HEK293 (cell line): Measurements from ENCODE around the gene HACD3.

Experiments
- AEBP2 ChIP-seq: fragments of 450-650 bp; formaldehyde crosslinking; IDR thresholded peaks from 2 replicates; pipeline ENCODE4 v1.5.1; 2016; ENCODE audit warnings: missing biosample characterization, missing genetic modification characterization, borderline replicate concordance
- EGR2 ChIP-seq: fragments of 450-650 bp; formaldehyde crosslinking; IDR thresholded peaks from 2 replicates; pipeline ENCODE4 v1.5.1; 2016; ENCODE audit warnings: low read depth, missing biosample characterization, missing genetic modification characterization
- FEZF1 ChIP-seq: fragments of 450-650 bp; formaldehyde crosslinking; IDR thresholded peaks from 2 replicates; pipeline ENCODE4 v1.5.1; 2016; ENCODE audit warnings: missing biosample characterization, missing genetic modification characterization
- GLI2 ChIP-seq: fragments of 450-650 bp; formaldehyde crosslinking; IDR thresholded peaks from 2 replicates; pipeline ENCODE4; 2017; ENCODE audit warnings: missing biosample characterization, missing genetic modification characterization, low read depth, borderline replicate concordance
- GLIS1 ChIP-seq: fragments of 450-650 bp; formaldehyde crosslinking; IDR thresholded peaks from 2 replicates; pipeline ENCODE4 v1.5.1; 2016; ENCODE audit warnings: missing biosample characterization, missing genetic modification characterization
- KLF10 ChIP-seq: fragments of 450-650 bp; IDR thresholded peaks from 2 replicates; pipeline ENCODE4 v1.5.1; 2018; ENCODE audit warnings: missing biosample characterization, mild to moderate bottlenecking, missing genetic modification characterization
- KLF17 ChIP-seq: fragments of 450-650 bp; formaldehyde crosslinking; IDR thresholded peaks from 2 replicates; pipeline ENCODE4 v1.5.1; 2016; ENCODE audit warnings: missing biosample characterization, missing genetic modification characterization
- PRDM4 ChIP-seq: fragments of 450-650 bp; formaldehyde crosslinking; IDR thresholded peaks from 2 replicates; pipeline ENCODE4 v1.5.1; 2017; ENCODE audit warnings: missing biosample characterization, missing genetic modification characterization
- RBAK ChIP-seq: fragments of 450-650 bp; formaldehyde crosslinking; IDR thresholded peaks from 2 replicates; pipeline ENCODE4 v1.5.1; 2016; ENCODE audit warnings: missing biosample characterization, missing genetic modification characterization
- SETDB1 ChIP-seq: IDR thresholded peaks from one replicate; pipeline ENCODE4 v1.6.1; 2017; ENCODE audit warnings: mild to moderate bottlenecking, low read length, moderate library complexity, mixed read lengths; ENCODE audit not compliant: insufficient read length
- YY2 ChIP-seq: fragments of 450-650 bp; formaldehyde crosslinking; IDR thresholded peaks from 2 replicates; pipeline ENCODE4 v1.5.1; 2016; ENCODE audit warnings: missing biosample characterization, missing genetic modification characterization
- ZNF114 ChIP-seq: fragments of 450-650 bp; formaldehyde crosslinking; IDR thresholded peaks from 2 replicates; pipeline ENCODE4 v1.5.0; 2017; ENCODE audit warnings: missing biosample characterization, missing genetic modification characterization
- ZNF133 ChIP-seq: fragments of 450-650 bp; formaldehyde crosslinking; IDR thresholded peaks from 2 replicates; pipeline ENCODE4 v1.5.1; 2016; ENCODE audit warnings: missing biosample characterization, missing genetic modification characterization
- ZNF138 ChIP-seq: fragments of 450-650 bp; formaldehyde crosslinking; IDR thresholded peaks from 2 replicates; pipeline ENCODE4 v1.5.1; 2016; ENCODE audit warnings: missing biosample characterization, missing genetic modification characterization, borderline replicate concordance
- ZNF19 ChIP-seq: fragments of 450-650 bp; formaldehyde crosslinking; IDR thresholded peaks from 2 replicates; pipeline ENCODE4; 2016; ENCODE audit warnings: missing biosample characterization, missing genetic modification characterization, low read depth
- ZNF214 ChIP-seq: fragments of 450-650 bp; formaldehyde crosslinking; IDR thresholded peaks from 2 replicates; pipeline ENCODE4 v1.5.1; 2017; ENCODE audit warnings: missing biosample characterization, mild to moderate bottlenecking, missing genetic modification characterization, borderline replicate concordance
- ZNF324 ChIP-seq: fragments of 450-650 bp; formaldehyde crosslinking; IDR thresholded peaks from 2 replicates; pipeline ENCODE4 v1.5.1; 2016; ENCODE audit warnings: missing biosample characterization, missing genetic modification characterization
- ZNF544 ChIP-seq: fragments of 450-650 bp; formaldehyde crosslinking; IDR thresholded peaks from 2 replicates; pipeline ENCODE4 v1.5.0; 2017; ENCODE audit warnings: missing biosample characterization, missing genetic modification characterization
- ZNF549 ChIP-seq: fragments of 450-650 bp; IDR thresholded peaks from 2 replicates; pipeline ENCODE4 v1.5.1; 2018; ENCODE audit warnings: missing biosample characterization, missing genetic modification characterization, mild to moderate bottlenecking, inconsistent platforms, moderate library complexity
- ZNF561 ChIP-seq: fragments of 450-650 bp; IDR thresholded peaks from 2 replicates; pipeline ENCODE4 v1.5.1; 2018; ENCODE audit warnings: missing biosample characterization, missing genetic modification characterization, borderline replicate concordance
- ZNF585B ChIP-seq: fragments of 450-650 bp; formaldehyde crosslinking; IDR thresholded peaks from 2 replicates; pipeline ENCODE4 v1.5.1; 2016; ENCODE audit warnings: missing biosample characterization, missing genetic modification characterization
- ZNF596 ChIP-seq: fragments of 450-650 bp; IDR thresholded peaks from 2 replicates; pipeline ENCODE4 v1.5.0; 2018; ENCODE audit warnings: missing biosample characterization, mild to moderate bottlenecking, missing genetic modification characterization, moderate library complexity
- ZNF629 ChIP-seq: fragments of 450-650 bp; formaldehyde crosslinking; IDR thresholded peaks from 2 replicates; pipeline ENCODE4 v1.5.1; 2017; ENCODE audit warnings: missing biosample characterization, missing genetic modification characterization
- ZNF692 ChIP-seq: fragments of 450-650 bp; formaldehyde crosslinking; IDR thresholded peaks from 2 replicates; pipeline ENCODE4 v1.5.1; 2016; ENCODE audit warnings: missing biosample characterization, missing genetic modification characterization
- ZNF837 ChIP-seq: fragments of 450-650 bp; formaldehyde crosslinking; IDR thresholded peaks from 2 replicates; pipeline ENCODE4 v1.5.1; 2016; ENCODE audit warnings: missing biosample characterization, missing genetic modification characterization
- ZSCAN23 ChIP-seq: fragments of 450-650 bp; formaldehyde crosslinking; IDR thresholded peaks from 2 replicates; pipeline ENCODE4 v1.5.1; 2016; ENCODE audit warnings: missing biosample characterization, missing genetic modification characterization
- TF ChIP-seq, protein P1 (sequence below): fragments of 450-650 bp; formaldehyde crosslinking; conservative IDR thresholded peaks from 2 replicates; pipeline ENCODE4 v1.5.1; 2016; ENCODE audit warnings: low read depth, missing biosample characterization, missing genetic modification characterization
- TF ChIP-seq, protein P2 (sequence below): fragments of 450-650 bp; formaldehyde crosslinking; IDR thresholded peaks from 2 replicates; pipeline ENCODE4 v1.5.1; 2016; ENCODE audit warnings: missing biosample characterization, missing genetic modification characterization

The HACD3 gene

DNA sequence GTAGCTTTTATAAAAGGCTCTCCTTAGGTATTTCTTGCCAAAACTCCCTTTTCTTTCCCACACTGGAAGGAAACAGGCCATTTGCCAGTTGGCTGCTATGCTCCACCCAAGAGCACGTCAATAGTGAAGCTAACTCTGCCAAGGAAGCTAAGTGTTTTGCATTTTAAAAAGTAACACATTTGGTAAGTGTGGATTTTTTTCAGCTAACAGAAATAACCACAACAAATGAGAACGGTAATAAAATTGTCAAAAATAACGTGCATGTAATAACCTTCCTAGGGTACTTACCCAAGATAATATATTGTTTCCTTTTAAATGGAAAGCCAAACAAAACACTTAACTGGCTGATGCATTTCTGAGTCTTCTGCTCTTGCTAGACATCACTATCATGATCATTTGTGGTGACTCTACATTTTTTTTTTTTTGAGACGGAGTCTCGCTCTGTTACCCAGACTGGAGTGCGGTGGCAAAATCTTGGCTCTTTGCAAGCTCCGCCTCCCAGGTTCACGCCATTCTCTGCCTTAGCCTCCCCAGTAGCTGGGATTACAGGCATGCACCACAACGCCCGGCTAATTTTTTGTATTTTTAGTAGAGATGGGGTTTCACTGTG is 17.4 kb upstream of the HACD3 start (continued):
- no peak for TF ChIP-seq PRDM4 (tag by site-specific recombination)
- TF ChIP-seq ZNF133 (tag by site-specific recombination): no peak
- TF ChIP-seq EGR2: no peak
- TF ChIP-seq ZNF596 (tag by site-specific recombination): no peak
- peak; percentile 86 for TF ChIP-seq ZNF692 (tag by site-specific recombination)
- TF ChIP-seq ZSCAN23: peak; percentile 69; the same call in 1 of the 2 replicates
- TF ChIP-seq GLI2 (tag by site-specific recombination): 0 out of 2 replicates have a peak, but pooled peaks have one; percentile 84
- TF ChIP-seq, protein P1, sequence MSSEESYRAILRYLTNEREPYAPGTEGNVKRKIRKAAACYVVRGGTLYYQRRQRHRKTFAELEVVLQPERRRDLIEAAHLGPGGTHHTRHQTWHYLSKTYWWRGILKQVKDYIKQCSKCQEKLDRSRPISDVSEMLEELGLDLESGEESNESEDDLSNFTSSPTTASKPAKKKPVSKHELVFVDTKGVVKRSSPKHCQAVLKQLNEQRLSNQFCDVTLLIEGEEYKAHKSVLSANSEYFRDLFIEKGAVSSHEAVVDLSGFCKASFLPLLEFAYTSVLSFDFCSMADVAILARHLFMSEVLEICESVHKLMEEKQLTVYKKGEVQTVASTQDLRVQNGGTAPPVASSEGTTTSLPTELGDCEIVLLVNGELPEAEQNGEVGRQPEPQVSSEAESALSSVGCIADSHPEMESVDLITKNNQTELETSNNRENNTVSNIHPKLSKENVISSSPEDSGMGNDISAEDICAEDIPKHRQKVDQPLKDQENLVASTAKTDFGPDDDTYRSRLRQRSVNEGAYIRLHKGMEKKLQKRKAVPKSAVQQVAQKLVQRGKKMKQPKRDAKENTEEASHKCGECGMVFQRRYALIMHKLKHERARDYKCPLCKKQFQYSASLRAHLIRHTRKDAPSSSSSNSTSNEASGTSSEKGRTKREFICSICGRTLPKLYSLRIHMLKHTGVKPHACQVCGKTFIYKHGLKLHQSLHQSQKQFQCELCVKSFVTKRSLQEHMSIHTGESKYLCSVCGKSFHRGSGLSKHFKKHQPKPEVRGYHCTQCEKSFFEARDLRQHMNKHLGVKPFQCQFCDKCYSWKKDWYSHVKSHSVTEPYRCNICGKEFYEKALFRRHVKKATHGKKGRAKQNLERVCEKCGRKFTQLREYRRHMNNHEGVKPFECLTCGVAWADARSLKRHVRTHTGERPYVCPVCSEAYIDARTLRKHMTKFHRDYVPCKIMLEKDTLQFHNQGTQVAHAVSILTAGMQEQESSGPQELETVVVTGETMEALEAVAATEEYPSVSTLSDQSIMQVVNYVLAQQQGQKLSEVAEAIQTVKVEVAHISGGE (tag by site-specific recombination): peak; percentile 32
- TF ChIP-seq ZNF629 (tag by site-specific recombination): peak; percentile 88
- TF ChIP-seq ZNF114 (tag by site-specific recombination): no peak
- no peak for TF ChIP-seq GLIS1 (tag by site-specific recombination)
- no peak for TF ChIP-seq AEBP2 (tag by site-specific recombination)
- TF ChIP-seq ZNF585B (tag by site-specific recombination): no peak
- TF ChIP-seq KLF17: no peak
- TF ChIP-seq FEZF1 (tag by site-specific recombination): peak; percentile 86
- no peak for TF ChIP-seq ZNF138 (tag by site-specific recombination)
- no peak for TF ChIP-seq ZNF19 (tag by site-specific recombination)
- no peak for TF ChIP-seq YY2
- TF ChIP-seq ZNF549 (tag by site-specific recombination): no peak
- no peak for TF ChIP-seq ZNF837 (tag by site-specific recombination)
- TF ChIP-seq KLF10 (tag by site-specific recombination): peak; percentile 72
- TF ChIP-seq ZNF561 (tag by site-specific recombination): 0 out of 2 replicates have a peak, but pooled peaks have one; percentile 73
- no peak for TF ChIP-seq RBAK
- TF ChIP-seq ZNF324 (tag by site-specific recombination): 0 out of 2 replicates have a peak, but pooled peaks have one; percentile 40
- TF ChIP-seq SETDB1: no peak
- no peak for TF ChIP-seq ZNF544 (tag by site-specific recombination)
- no peak for TF ChIP-seq ZNF214
- TF ChIP-seq, protein P2, sequence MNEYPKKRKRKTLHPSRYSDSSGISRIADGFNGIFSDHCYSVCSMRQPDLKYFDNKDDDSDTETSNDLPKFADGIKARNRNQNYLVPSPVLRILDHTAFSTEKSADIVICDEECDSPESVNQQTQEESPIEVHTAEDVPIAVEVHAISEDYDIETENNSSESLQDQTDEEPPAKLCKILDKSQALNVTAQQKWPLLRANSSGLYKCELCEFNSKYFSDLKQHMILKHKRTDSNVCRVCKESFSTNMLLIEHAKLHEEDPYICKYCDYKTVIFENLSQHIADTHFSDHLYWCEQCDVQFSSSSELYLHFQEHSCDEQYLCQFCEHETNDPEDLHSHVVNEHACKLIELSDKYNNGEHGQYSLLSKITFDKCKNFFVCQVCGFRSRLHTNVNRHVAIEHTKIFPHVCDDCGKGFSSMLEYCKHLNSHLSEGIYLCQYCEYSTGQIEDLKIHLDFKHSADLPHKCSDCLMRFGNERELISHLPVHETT (tag by site-specific recombination): peak; percentile 80
